H1 (cell line): ENCODE measurements around the gene KIAA0319L. TPM values are rescaled to one million over a fixed set of nuclear protein-coding genes. Genes with fewer than 3 reads are reported as not detected.

Source experiments
- CTCF ChIA-PET: fragments of 300-600 bp; sonication (Branson Sonifier 250); formaldehyde crosslinking; loops from one replicate; lab custom pipeline; 2021; ENCODE audit not compliant: partially characterized antibody; lab: Charles Lee
- POLR2A ChIA-PET: fragments of 300-600 bp; sonication (Branson Sonifier 250); formaldehyde crosslinking; loops from one replicate; lab custom pipeline; 2021; ENCODE audit warnings: inconsistent platforms; ENCODE audit not compliant: partially characterized antibody; lab: Charles Lee
- DNase-seq, 2 experiments: peaks; one replicate each; pipeline versions ENCODE4 v3.0.0 to v3.0.0-alpha.2; 2010 to 2022; ENCODE audit warnings: low spot score in 2 of 2, low read depth in 1 of 2, mixed read lengths in 1 of 2
- FAIRE-seq: peaks from 2 replicates; lab custom pipeline; 2011; peaks lifted over from hg19 to GRCh38; lab: Jason Lieb, UNC
- H2AFZ ChIP-seq: 2 replicates; pipeline ENCODE4 v1.8.1; 2012; ENCODE audit warnings: low read length, inconsistent platforms
- H2AK5ac ChIP-seq: 2 replicates; pipeline ENCODE4 v1.6.1; 2013; ENCODE audit warnings: low read depth, low read length
- H2BK120ac ChIP-seq: replicated peaks from 2 replicates; pipeline ENCODE3; 2013; ENCODE audit warnings: low read depth, low read length, inconsistent platforms
- H2BK12ac ChIP-seq: 2 replicates; pipeline ENCODE4 v1.6.1; 2013; ENCODE audit warnings: low read depth, low read length
- H2BK15ac ChIP-seq: 2 replicates; pipeline ENCODE4 v1.6.1; 2013; ENCODE audit warnings: low read length
- H2BK20ac ChIP-seq: 2 replicates; pipeline ENCODE4 v1.6.1; 2013; ENCODE audit warnings: low read length
- H2BK5ac ChIP-seq: 2 replicates; pipeline ENCODE4 v1.6.1; 2013; ENCODE audit warnings: low read depth, low read length
- H3K14ac ChIP-seq: 2 replicates; pipeline ENCODE4 v1.6.1; 2013; ENCODE audit warnings: inconsistent platforms; ENCODE audit not compliant: insufficient read length
- H3K18ac ChIP-seq: 2 replicates; pipeline ENCODE4 v1.6.1; 2013; ENCODE audit warnings: low read length; ENCODE audit errors: extremely low read depth
- H3K23ac ChIP-seq: 2 replicates; pipeline ENCODE4 v1.6.1; 2013; ENCODE audit warnings: inconsistent platforms; ENCODE audit not compliant: insufficient read length
- H3K23me2 ChIP-seq: 2 replicates; pipeline ENCODE4 v1.6.1; 2013; ENCODE audit warnings: low read depth, low read length
- H3K27ac ChIP-seq: 2 replicates; pipeline ENCODE4 v1.6.1; 2011; ENCODE audit warnings: low read depth, low read length, inconsistent platforms
- H3K27me3 ChIP-seq, 4 experiments: replicated peaks in 1 of 4; 1 replicate in 1 of 4; 2 replicates in 3 of 4; pipeline versions ENCODE4 v1.6.1 to v1.8.1; 2011 to 2013; ENCODE audit warnings: low read length in 3 of 4, mild to moderate bottlenecking in 3 of 4, inconsistent platforms in 2 of 4, mixed read lengths in 2 of 4, moderate library complexity in 1 of 4; ENCODE audit not compliant: control insufficient read depth in 3 of 4, insufficient read depth in 3 of 4; ENCODE audit errors: extremely low read depth in 1 of 4
- H3K36me3 ChIP-seq, 4 experiments: 2 replicates each; pipeline versions ENCODE4 v1.6.1 to v1.8.1; 2011 to 2013; ENCODE audit warnings: mild to moderate bottlenecking in 4 of 4, low read length in 3 of 4, moderate library complexity in 2 of 4, control low read depth in 1 of 4, inconsistent platforms in 1 of 4; ENCODE audit not compliant: insufficient read depth in 4 of 4, control insufficient read depth in 2 of 4
- H3K4ac ChIP-seq: replicated peaks from 2 replicates; pipeline ENCODE3; 2013; ENCODE audit warnings: low read length, low read depth, mixed read lengths, inconsistent platforms; ENCODE audit not compliant: insufficient read length
- H3K4me1 ChIP-seq, 4 experiments: replicated peaks in 1 of 4; 1 replicate in 1 of 4; 2 replicates in 3 of 4; pipeline versions ENCODE4 v1.6.1 to v1.8.1; 2011 to 2013; ENCODE audit warnings: low read length in 3 of 4, inconsistent platforms in 2 of 4, mixed read lengths in 1 of 4; ENCODE audit not compliant: insufficient read depth in 4 of 4, control insufficient read depth in 3 of 4
- H3K4me2 ChIP-seq, 2 experiments: 2 replicates each; pipeline versions ENCODE4 v1.6.1 to v1.8.1; 2011 to 2013; ENCODE audit warnings: low read depth in 2 of 2, low read length in 2 of 2, control low read depth in 1 of 2, inconsistent platforms in 1 of 2, mild to moderate bottlenecking in 1 of 2; ENCODE audit not compliant: insufficient read depth in 1 of 2
- H3K4me3 ChIP-seq, 4 experiments: fragments of 200-600, 300-600 bp in 1 of 4; sonication (generic), shearing (Covaris generic), sonication (Bioruptor Twin) in 1 of 4; 2 replicates each; pipeline versions ENCODE4 v1.5.1 to v1.8.1; 2011 to 2016; ENCODE audit warnings: low read length in 4 of 4, low read depth in 3 of 4, control low read depth in 2 of 4, inconsistent platforms in 2 of 4, mild to moderate bottlenecking in 2 of 4, mixed read lengths in 1 of 4, moderate library complexity in 1 of 4; ENCODE audit not compliant: insufficient read depth in 2 of 4; ENCODE audit errors: extremely low read depth in 1 of 4
- H3K56ac ChIP-seq: replicated peaks from 2 replicates; pipeline ENCODE3; 2013; ENCODE audit warnings: low read depth, mild to moderate bottlenecking, mixed read lengths, low read length, inconsistent platforms; ENCODE audit not compliant: insufficient read length
- H3K79me1 ChIP-seq: 2 replicates; pipeline ENCODE4 v1.6.1; 2013; ENCODE audit warnings: low read depth, low read length, control low read depth
- H3K79me2 ChIP-seq, 2 experiments: 2 replicates each; pipeline versions ENCODE4 v1.6.1 to v1.8.1; 2012 to 2013; ENCODE audit warnings: low read length in 2 of 2, mild to moderate bottlenecking in 2 of 2, inconsistent platforms in 1 of 2; ENCODE audit not compliant: insufficient read depth in 2 of 2, control insufficient read depth in 1 of 2
- H3K9ac ChIP-seq, 4 experiments: replicated peaks in 1 of 4; 1 replicate in 1 of 4; 2 replicates in 3 of 4; pipeline versions ENCODE4 v1.6.1 to v1.8.1; 2011 to 2013; ENCODE audit warnings: low read depth in 3 of 4, low read length in 3 of 4, control low read depth in 2 of 4, mild to moderate bottlenecking in 2 of 4, moderate library complexity in 2 of 4, inconsistent platforms in 1 of 4; ENCODE audit errors: extremely low read depth in 1 of 4
- H3K9me3 ChIP-seq, 2 experiments: 2 replicates each; pipeline versions ENCODE4 v1.6.1 to v1.8.1; 2012 to 2013; ENCODE audit warnings: mild to moderate bottlenecking in 2 of 2, moderate library complexity in 2 of 2, control low read depth in 1 of 2, inconsistent platforms in 1 of 2, low read depth in 1 of 2, low read length in 1 of 2, mixed read lengths in 1 of 2; ENCODE audit not compliant: insufficient read depth in 2 of 2
- H4K20me1 ChIP-seq, 2 experiments: replicated peaks in 1 of 2; 2 replicates each; pipeline versions ENCODE3 to v1.8.1; 2011 to 2013; ENCODE audit warnings: inconsistent platforms in 2 of 2, low read length in 2 of 2, mild to moderate bottlenecking in 1 of 2; ENCODE audit not compliant: insufficient read depth in 2 of 2, control insufficient read depth in 1 of 2
- H4K5ac ChIP-seq: 2 replicates; pipeline ENCODE4 v1.6.1; 2013; ENCODE audit warnings: low read length, low read depth, mixed read lengths, inconsistent platforms; ENCODE audit not compliant: insufficient read length
- H4K8ac ChIP-seq: 2 replicates; pipeline ENCODE4 v1.8.0; 2013; ENCODE audit warnings: mild to moderate bottlenecking, moderate library complexity, low read length, inconsistent platforms; ENCODE audit not compliant: insufficient read depth; ENCODE audit errors: extremely low read depth
- H4K91ac ChIP-seq: replicated peaks from 2 replicates; pipeline ENCODE3; 2013; ENCODE audit warnings: low read length, mixed read lengths, inconsistent platforms; ENCODE audit not compliant: insufficient read length
- BCL11A ChIP-seq, 2 experiments: IDR thresholded peaks; one replicate each; pipeline ENCODE4 v1.6.1; 2011; ENCODE audit warnings: low read depth in 2 of 2, low read length in 2 of 2, mild to moderate bottlenecking in 2 of 2
- CREB1 ChIP-seq: IDR thresholded peaks from 2 replicates; pipeline ENCODE4 v1.6.1; 2012; ENCODE audit warnings: inconsistent platforms
- FOSL1 ChIP-seq: IDR thresholded peaks from 2 replicates; pipeline ENCODE4 v1.6.1; 2011; ENCODE audit warnings: mild to moderate bottlenecking, low read depth, low read length, moderate library complexity; ENCODE audit not compliant: insufficient read depth
- HDAC6 ChIP-seq: IDR thresholded peaks from one replicate; pipeline ENCODE4 v1.7.1; 2012; ENCODE audit warnings: low read depth, mild to moderate bottlenecking, inconsistent platforms, low read length, moderate library complexity
- JUND ChIP-seq: IDR thresholded peaks from 2 replicates; pipeline ENCODE4 v1.6.1; 2011; ENCODE audit warnings: mild to moderate bottlenecking, improper control_type of control experiment, low read length
- KDM4A ChIP-seq: IDR thresholded peaks from one replicate; pipeline ENCODE4 v1.7.1; 2012; ENCODE audit warnings: low read depth, mild to moderate bottlenecking, moderate library complexity, low read length, inconsistent platforms; ENCODE audit not compliant: severe bottlenecking
- NRF1 ChIP-seq: IDR thresholded peaks from 2 replicates; pipeline ENCODE4 v1.6.1; 2011; ENCODE audit warnings: mild to moderate bottlenecking, low read depth, low read length, improper control_type of control experiment
- POLR2AphosphoS5 ChIP-seq: IDR thresholded peaks from 2 replicates; pipeline ENCODE4 v1.6.1; 2011; ENCODE audit warnings: low read depth, low read length
- SIN3A ChIP-seq, 2 experiments: IDR thresholded peaks in 1 of 2; conservative IDR thresholded peaks in 1 of 2; 2 replicates each; pipeline ENCODE4 v1.6.1; 2011 to 2012; ENCODE audit warnings: low read length in 2 of 2, improper control_type of control experiment in 1 of 2, low read depth in 1 of 2, mild to moderate bottlenecking in 1 of 2
- TAF1 ChIP-seq: IDR thresholded peaks from 2 replicates; pipeline ENCODE4 v1.6.1; 2011; ENCODE audit warnings: mild to moderate bottlenecking, low read depth, low read length
- YY1 ChIP-seq: IDR thresholded peaks from 2 replicates; pipeline ENCODE4 v1.6.1; 2011; ENCODE audit warnings: low read depth, mild to moderate bottlenecking, low read length
- ZNF274 ChIP-seq: IDR thresholded peaks from 2 replicates; pipeline ENCODE4 v1.7.0; 2012; ENCODE audit warnings: low read length, borderline replicate concordance; ENCODE audit errors: extremely low read depth
- WGBS, 2 experiments: shearing (Covaris generic) in 1 of 2; methylation state at CpG; one replicate each; pipeline versions ENCODE4 v1.1.6 to v1.1.7; 2013 to 2015; ENCODE audit warnings: low lambda C conversion rate in 2 of 2, mixed read lengths in 2 of 2, inconsistent platforms in 1 of 2, low coverage in 1 of 2, missing lambda C conversion rate in 1 of 2; ENCODE audit not compliant: insufficient replicate concordance in 2 of 2, insufficient coverage in 1 of 2, insufficient read length in 1 of 2; ENCODE audit errors: extremely low coverage in 1 of 2, missing lambda C conversion rate in 1 of 2; 5-methylcytosine and 5-hydroxymethylcytosine counted together
- polyA plus RNA-seq, 7 experiments: library from polyadenylated mRNA; depleted of rRNA in 3 of 7; stranded (reverse) in 5 of 7; unstranded in 2 of 7; fragments of >200 nt in 5 of 7; fragments of 200-250 nt in 2 of 7; gene quantifications; 1 replicate in 5 of 7; 2 replicates in 1 of 7; 4 replicates in 1 of 7; pipeline versions ENCODE4 v1.2.1 to v1.2.3, GENCODE V29; 2011 to 2013; ENCODE audit warnings: missing spikeins in 2 of 7, mixed read lengths in 2 of 7
- total RNA-seq: library from RNA; stranded (reverse); fragmentation: NEBNext Ultra II Directional; extraction: Animal tissue kit (Norgen Biotek cat#: 25700); gene quantifications from 2 replicates; pipeline ENCODE4 v1.2.1, GENCODE V29; 2021
- TF ChIP-seq, protein P1 (sequence below): IDR thresholded peaks from 2 replicates; pipeline ENCODE4 v1.6.1; 2012; ENCODE audit warnings: inconsistent platforms

The KIAA0319L gene
- total and polyA plus RNA-seq, 2 of the 8 experiments (the other 6 are each of a cell fraction or from before 2014, with no cell fraction given), result 40.1 to 55.7 TPM

- POLR2A ChIA-PET, result interaction anchor here (0.8 to 1.7 kb wide), 4 partner anchors 9 to 29 kb away, joined by 3 to 5 read pairs (median 4); no protein-coding TSS in a partner anchor
- Histone ChIP-seq H2BK20ac (no peak overlapping the region), H3K9ac (no peak overlapping the region), H3K4ac (no peak overlapping the region), H3K79me2 (no peaks in the 10 kb centered on the region), H3K79me1 (no peaks in the 10 kb centered on the region; the same call in 1 of the 2 replicates), H3K14ac (no peak overlapping the region), H2BK5ac (no peak overlapping the region), H2BK120ac (no peak overlapping the region), H2AFZ (no peak overlapping the region), H2BK15ac (no peak overlapping the region), H3K27me3 (no peaks in the 10 kb centered on the region), H4K20me1 (no peaks in the 10 kb centered on the region), H2BK12ac (no peak overlapping the region), H4K91ac (no peak overlapping the region), H3K27ac (no peak overlapping the region), H3K23ac (no peak overlapping the region), H4K5ac (no peak overlapping the region), H3K9me3 (no peaks in the 10 kb centered on the region), H3K18ac (no peak overlapping the region), H3K23me2 (no peaks in the 10 kb centered on the region; the same call in 1 of the 2 replicates), H3K56ac (no peak overlapping the region), H3K36me3 (peaks cover 3 to 27% (median 9%) of the 10 kb centered on the region in 4 experiments; a peak in 3 of 8 replicates), H3K4me1 (peaks cover 0 to 5% (median 2%) of the 10 kb centered on the region in 4 experiments; a peak in 1 of 7 replicates), H3K4me3 (no peak overlapping the region), H4K8ac (no peak overlapping the region), H3K4me2 (no peak overlapping the region), H2AK5ac (no peak overlapping the region)
- DNase-seq (no peak), FAIRE-seq (no peak)
- CTCF ChIA-PET, result interaction anchor here (1.5 to 2.3 kb wide), 4 partner anchors 20 to 90 kb away, joined by 4 to 10 read pairs (median 4); no protein-coding TSS in a partner anchor
- WGBS, 2 experiments, result 84% methylated on average over 2 of the region's 2 CpGs; no CpG with 5 or more reads in 1 of the 2 experiments
- TF ChIP-seq KDM4A (no peak), JUND (no peak), CREB1 (no peak), ZNF274 (no peak), NRF1 (no peak), SIN3A (conservative IDR thresholded peaks at IDR 0.05 in 1 of 2, IDR thresholded peaks at IDR 0.05 in 1 of 2; ENCODE audit: low read depth in 1 of 2, low read length in 2 of 2) (no peak), POLR2AphosphoS5 (no peak), BCL11A (IDR thresholded peaks at IDR 0.05; ENCODE audit: low read depth in 2 of 2, low read length in 2 of 2) (no peak), YY1 (no peak), HDAC6 (no peak), TAF1 (no peak), FOSL1 (no peak)
- TF ChIP-seq, protein P1, sequence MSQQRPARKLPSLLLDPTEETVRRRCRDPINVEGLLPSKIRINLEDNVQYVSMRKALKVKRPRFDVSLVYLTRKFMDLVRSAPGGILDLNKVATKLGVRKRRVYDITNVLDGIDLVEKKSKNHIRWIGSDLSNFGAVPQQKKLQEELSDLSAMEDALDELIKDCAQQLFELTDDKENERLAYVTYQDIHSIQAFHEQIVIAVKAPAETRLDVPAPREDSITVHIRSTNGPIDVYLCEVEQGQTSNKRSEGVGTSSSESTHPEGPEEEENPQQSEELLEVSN, result no peak
Observed at GRCh38 chr1:35475356-35475755, 81.8 kb downstream of the KIAA0319L start.
